AG20443 (cell line): ENCODE data around the gene TMEM236.

ENCODE experiments used
- DNase-seq: peaks from one replicate; pipeline ENCODE4 v3.0.0; 2012; ENCODE audit warnings: low spot score, mixed read lengths

The TMEM236 gene

DNA sequence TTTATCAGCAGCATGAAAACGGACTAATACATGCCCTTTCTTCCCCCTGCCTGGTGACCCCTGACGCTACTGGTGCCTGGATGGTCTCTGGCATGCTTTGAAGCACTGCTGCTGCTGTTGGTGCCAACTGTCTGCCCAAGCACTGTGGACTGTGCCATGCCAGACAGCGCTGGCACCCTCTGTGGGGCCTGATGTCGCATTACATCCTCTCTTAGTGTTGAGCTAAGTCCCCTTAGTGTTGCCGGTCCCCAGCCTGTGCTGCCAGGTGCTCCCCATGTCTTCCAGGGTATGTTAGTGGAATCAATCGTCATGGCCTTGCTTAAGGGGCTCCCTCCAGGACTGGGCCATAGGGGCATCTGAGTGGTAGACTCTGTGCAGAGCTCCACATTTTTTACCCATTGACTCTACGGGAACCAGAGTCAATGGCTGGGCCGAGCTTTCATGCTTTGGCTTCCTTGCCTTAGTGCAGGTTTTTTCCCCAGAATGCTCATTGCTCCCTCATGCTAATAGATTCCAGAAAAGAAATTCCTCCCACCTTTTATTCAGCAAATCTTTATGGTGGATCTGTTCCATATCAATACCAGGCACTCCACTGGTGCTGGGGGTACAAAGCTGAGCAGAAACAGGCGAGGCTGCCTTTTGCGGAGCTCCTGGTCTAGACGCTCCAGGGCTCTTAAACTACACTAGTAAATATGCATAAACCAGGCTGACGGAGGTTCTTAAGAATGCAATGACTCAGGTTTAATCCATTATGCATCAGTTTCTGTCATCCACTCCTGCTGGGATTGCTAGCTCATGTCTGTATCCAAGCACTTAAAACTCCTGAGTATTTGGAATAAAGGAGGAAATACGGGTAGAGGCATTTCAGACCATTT, 35.3 kb downstream of the TMEM236 start:
- DNase-seq, result peak; percentile 81

DNA sequence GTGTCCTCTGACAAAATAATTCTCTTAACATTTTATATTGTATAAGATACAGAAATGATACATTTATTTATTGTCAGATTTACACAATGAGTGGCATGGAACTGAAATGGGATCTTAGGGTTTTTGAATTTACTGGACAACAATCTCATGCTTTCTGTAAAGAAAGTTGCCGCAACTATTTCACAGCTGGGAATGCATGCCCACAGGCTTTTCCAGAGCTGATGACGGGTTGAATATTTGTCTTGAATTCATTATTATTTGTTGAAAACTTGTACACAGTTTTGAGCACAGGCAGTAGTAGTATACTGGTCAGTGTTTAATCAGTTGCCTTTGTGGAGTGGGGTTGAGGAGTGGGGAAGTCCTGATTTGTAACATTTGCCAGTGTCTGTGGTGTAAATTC, 36.6 kb downstream of the TMEM236 start:
- no peak for DNase-seq

DNA sequence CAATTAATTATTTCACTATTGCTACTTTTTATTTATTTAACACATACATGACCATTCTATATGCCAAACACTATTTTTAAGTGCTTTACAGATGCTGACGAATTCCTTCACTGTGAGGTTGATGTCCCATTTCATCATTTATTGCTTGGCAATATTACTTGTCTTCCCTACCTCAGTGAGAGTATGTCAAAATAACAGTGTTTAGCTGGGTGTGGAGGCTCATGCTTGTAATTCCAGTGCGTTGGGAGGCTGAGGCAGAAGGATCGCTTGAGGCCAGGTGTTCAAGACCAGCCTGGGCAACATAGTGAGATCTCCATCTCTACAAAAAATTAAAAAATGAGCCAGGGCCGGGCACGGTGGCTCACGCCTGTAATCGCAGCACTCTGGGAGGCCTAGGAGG, 37.4 kb downstream of the TMEM236 start:
- no peak for DNase-seq

DNA sequence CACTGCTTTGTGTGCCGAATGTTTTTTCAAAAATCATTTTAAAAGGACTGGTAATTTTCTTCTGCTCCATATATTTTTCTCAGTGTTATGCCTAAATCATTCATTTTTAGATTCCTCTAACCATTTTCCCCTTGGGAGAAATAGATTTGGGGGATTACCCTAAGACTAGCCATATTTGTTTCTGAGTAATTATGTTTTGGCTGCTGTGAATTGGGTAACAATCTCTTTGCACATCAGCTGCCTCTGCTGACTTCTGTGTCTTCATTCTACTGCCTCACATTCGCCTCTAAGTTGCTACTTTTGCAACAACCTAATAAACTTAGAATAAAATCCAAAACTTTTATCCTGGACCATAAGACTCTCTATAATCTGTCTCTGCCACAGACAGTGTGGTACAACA, 38.6 kb downstream of the TMEM236 start:
- DNase-seq, result peak; percentile 21

DNA sequence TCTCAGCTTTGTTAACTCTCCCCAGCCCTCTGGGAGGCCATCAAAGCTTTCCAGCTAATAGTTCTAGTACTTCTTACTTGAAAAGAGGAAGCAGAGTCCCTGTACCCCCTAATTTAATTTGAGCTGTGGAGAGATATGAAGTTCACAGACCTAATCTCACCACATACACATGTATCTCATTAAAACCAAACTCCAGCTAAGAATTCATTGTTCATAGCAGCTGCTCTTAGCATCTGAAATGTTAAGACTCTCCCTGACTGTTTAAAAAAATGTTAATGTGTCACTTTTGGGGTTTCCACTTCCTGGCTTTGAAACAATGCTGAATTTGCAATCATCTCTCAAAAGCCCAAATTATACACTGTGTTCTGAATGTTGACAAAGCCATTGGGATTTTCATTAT, 41.0 kb downstream of the TMEM236 start:
- no peak for DNase-seq

DNA sequence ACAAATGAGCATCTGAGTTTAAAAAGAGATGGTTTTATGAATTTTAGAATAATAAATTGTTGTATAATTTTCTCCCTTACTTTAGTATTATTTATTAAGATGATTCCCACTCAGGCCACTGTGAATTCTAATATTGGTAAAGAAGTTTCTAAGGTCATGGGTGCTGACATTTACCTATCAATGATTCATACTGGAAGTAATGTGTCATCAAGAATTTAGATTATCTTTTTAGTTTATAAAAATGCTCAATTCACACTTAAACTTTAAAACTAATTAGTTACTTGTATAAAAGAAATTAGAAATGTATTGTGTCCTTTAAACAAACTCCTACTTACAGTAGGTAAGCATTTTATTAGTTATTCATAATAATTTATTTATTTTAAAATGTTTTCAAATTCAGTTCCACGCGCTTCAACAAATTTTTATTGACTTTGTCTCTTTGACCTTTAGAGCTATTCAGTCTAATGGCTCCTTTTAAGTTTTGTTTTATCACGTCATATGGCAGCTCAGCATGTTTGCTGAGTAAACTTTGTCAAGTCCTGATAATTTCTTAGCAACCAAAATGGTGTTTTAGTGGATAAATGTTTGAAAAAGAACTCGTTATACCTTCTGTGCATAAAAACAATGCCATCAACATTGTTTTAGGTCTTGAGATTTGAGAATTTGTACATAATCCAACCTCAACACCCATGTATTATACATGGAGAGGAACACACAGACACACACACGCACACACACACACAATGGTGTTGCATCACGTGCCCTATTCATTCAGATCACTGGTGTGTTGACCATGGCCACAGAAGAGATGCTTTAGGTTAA, 42.0 kb downstream of the TMEM236 start:
- no peak for DNase-seq

DNA sequence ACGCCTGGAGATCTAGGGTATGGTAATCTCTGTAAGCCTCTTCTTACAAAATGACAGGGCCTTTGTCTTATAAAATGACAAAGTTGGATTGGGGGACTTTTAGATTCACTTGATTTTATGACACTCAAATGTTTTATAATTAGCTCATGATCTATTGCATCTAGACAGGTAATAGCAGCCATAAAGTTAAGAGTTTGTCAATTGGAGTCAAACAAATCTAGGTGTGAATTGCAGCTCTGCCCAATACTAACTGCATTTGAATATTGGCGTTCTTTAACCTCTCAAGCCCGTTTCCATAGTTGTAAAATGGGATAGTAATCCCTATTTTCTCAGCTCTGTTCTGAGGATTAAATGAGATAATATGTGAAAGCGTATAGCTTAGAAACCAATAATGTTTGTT, 43.1 kb downstream of the TMEM236 start:
- DNase-seq, result no peak

DNA sequence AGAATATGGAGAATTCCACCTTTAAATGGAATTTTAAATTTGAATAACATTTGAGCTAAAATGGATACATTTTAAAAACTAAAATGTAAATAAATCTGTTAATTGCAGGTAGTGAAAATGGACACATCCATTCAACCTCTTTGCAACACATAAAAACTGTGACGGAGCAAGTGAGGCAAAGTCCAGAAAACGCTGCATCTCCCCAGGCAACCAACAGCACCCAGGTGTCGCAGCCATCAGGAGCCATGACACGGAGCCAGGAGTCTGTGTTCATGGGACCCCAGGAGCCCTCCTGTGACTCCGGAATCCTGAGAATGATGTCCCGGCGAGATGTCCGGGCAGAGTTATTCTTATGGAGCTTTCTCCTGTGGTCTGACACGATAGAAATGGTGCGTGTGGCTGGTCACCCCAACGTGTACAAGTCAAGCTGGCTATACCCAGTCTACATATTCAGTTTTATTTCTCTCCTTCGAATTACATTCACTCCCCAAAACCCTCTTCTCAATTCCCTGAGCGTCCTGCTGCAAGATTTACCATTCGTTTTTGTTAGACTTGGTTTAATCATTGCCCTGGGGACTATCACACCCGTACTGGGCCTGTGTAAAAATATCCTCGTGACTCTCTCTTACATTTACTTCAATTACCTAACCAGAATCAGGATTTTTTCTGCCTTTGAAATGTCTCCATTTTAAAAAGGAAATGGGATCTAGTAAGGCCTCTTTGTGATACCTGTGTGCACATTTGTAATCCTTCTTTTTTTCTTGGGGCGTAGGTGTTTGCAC, 44.0 kb downstream of the TMEM236 start:
- no peak for DNase-seq

DNA sequence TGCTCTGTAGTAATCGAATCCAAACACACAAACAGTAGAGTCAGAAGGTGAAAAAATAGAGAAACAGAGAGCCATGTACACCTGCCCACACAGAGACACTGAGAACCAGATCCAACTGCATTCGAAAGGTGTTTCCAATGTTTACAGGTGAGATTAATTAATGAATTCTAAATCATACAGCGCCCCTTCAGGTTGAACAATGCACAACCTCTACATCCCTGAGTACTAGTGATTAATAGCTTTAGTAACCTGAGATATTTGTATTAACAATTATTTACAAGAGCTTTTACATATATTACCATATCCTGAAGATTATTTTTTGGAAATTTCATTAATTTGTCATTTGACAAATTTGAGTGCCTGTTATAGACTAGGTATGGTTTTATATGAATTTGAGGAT, 49.5 kb downstream of the TMEM236 start:
- no peak for DNase-seq

DNA sequence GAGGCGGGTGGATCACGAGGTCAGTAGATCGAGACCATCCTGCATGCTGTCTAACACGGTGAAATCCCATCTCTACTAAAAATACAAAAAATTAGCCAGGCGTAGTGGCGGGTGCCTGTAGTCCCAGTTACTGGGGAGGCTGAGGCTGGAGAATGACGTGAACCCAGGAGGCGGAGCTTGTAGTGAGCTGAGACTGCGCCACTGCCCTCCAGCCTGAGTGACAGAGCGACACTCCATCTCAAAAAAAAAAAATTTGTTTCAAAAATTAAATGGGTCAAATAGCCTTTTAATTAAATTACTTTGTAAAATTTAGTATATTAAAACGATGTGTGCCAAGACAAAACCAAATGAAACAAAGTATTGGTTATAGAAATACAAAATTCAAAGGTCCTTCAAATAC, 50.3 kb downstream of the TMEM236 start:
- no peak for DNase-seq

DNA sequence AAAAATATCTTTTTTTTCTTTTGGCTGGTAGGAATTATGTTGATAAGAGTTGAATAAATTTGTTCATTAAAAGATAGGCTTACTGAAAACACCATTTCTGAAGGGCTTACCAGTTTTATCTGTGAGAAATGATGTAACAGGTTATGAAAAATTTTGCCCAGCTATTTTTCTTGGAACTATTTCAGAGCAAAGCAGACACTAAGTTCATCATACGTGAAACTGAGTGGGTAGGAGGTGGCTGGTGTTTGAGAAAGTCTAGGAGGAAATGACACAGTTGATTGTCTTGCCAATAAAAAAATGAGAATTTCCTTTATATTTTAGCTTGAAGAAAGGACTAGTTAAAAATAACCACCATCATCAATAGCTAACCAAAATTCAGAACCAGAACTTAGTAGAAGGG, 51.0 kb downstream of the TMEM236 start:
- DNase-seq, result no peak

DNA sequence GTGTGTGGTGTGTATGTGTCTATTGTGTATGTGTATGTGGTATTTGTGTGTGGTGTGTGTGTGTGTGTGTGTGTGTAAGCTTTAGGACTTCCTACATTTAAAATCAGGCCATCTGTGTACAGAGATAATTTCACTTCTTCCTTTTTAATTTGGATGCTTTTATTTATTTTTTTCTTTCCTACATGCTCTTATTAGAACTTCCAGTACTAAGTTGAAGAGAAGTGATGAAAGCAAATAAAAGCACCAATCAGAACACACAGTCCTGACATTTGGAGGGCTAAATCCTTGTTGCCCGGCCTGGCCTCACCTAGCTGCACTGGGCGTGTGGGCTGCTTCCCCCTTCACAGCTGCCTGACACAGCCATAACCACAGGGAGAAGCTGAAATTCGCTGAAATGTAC, 53.3 kb downstream of the TMEM236 start:
- DNase-seq, result no peak

DNA sequence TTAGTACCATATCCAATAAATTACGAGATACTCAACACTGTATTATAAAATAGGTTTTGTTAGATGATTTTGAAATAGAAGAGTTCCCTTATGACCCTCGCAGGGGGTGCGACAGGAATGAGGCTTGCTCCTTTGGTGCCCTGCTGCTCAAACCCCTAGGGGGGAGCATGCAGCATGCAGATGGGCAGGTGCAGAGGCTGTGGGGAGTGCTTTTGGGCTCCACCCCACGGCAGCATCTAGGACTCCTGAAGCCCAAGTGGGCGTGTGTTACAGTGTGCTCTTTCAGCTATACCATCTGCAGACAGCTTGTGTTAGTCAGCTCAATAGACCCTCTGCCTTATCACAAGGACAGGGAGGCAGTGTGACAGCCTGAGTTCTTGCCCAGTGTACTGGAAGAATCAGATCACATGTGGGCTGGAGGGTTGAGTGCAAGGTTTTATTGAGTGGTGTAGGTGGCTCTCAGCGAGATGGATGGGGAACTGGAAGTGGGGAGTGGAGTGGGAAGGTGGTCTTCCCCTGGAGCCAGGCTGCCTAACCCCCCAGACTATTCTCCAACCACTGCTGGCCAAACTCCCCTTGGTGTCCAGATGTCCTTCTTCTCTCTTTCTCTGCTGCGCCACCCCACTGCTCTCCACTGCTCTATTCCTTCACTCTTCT, 54.0 kb downstream of the TMEM236 start:
- no peak for DNase-seq

DNA sequence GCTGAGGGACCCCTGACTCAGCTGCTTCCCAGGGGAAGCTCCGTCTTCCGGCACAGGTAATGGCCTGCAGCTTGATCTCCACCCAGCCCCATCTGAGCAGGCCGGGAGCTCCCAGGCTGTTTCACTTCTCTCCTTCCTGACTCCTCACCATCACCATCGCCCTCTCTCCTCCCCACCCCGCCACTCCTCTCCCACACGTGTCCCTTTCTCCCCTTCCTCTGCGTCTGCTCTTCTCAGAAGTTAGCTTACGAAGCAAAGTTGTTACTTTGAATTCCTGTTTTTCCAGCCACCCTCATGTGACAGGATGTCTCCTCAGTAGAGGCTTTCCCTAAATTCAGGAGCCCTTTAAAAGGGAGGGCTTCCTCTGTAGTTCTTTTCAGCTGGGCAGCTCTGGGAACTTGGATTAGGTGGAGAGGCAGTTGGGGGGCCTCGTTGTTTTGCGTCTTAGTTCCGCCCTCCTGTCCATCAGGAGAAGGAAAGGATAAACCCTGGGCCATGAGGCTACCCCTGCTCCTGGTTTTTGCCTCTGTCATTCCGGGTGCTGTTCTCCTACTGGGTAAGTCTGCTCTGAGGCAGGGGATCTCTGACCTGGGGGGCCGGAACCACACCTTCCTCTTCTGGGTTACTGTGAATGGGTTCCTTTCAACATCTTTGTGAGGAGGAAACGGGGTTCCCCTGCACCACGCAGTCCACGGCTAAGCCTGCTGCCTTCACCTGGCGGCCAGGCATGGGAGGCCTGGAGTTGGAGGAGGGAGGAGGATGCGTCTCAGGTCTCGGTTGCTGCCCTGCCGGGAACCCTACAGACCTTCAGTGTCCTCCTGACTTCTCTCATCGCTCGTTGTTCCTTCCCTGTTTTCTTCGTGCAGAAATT, 57.2 kb downstream of the TMEM236 start, which contains the start of gene MRC1:
Gene MRC1, plus strand, starts transcription at position 378 of the 871 bp plus-strand sequence. Its CDS starts 118 bp downstream, at position 496.
- DNase-seq, result no peak

DNA sequence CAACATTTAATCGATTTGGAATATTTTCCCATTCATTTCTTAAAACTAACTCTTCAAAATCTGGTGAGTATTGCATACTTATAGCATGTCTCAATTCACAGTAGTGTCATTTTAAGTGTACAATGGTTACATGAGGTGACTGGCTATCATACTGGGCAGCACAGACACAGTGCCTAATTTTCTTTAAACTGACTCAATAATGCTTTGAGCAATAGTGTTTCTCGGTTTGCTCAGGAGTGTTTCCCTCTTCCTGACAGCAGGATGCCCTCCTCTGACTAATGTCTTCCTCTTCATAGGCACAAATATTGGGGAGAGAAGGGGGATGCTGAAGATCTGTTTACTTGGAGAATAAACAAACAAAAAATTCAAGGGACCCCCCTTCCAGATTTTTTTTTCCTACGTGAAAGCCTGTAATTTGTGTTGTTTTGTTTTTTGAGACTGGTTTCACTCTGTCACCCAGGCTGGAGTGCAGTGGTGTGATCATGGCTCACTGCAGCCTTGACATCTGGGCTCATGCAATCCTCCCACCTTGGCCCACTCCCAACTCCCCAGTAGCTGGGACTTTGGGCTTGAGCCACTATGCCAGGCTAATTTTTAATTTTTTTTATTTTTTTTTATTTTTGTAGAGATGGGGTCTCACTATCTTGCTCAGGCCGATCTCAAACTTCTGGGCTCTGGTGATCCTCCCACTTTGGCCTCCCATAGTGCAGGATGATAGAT, 59.3 kb downstream of the TMEM236 start:
- DNase-seq, result no peak

DNA sequence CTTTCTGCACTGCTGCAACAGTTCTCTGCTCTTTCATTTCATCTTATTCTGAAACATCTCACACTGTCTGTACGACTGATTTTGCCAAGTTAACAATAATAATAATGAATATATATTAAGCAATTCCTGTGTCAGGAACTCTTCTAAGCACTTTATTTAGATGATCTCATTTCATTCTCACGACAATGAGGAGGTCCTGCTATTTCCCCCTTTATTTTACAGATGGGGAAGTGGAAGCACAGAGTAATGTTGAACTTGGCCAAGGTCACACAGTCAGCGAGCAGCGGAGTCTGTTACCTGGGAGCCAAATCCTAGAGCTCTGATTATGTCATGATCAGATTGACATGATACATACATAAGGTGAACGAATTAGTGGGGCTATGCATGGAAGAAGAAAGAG, 63.0 kb downstream of the TMEM236 start:
- no peak for DNase-seq

DNA sequence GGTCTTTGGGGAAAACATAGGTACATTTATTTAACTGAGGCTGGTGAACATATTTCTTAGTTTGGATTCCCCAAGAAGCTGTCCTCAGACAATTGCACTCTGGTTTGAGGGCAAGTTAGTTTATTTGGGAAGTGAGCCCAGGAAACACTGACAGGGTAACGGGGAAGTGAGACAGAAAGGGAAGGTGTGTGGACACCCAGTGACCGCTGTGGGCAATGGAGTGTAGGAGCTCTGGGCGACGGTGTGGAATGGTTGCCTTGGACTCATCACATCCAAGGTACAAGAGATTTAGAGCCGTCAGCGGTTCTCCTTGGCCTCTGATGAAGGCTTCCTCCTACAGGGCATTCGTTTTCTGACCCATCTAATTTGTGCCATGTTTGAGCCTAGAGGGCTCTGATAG, 64.2 kb downstream of the TMEM236 start:
- DNase-seq, result no peak

DNA sequence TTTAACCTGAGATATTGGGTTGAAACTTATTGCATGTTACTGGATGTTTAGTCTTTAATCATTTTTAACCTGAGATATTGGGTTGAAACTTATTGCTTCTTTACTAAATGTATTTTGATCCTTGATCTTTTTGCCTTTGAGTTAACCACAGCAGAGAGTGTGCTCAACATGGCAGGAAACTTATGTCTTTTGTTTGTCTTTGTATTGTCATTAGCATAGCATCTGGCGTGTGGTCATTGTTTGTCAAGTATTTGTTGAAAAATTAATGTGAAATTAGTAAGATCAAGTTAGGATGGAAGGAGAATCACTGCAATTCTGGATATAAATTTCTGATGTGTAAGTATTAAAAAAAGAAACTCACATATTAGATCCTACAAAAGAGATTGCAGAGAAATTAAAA, 65.3 kb downstream of the TMEM236 start:
- DNase-seq, result no peak

DNA sequence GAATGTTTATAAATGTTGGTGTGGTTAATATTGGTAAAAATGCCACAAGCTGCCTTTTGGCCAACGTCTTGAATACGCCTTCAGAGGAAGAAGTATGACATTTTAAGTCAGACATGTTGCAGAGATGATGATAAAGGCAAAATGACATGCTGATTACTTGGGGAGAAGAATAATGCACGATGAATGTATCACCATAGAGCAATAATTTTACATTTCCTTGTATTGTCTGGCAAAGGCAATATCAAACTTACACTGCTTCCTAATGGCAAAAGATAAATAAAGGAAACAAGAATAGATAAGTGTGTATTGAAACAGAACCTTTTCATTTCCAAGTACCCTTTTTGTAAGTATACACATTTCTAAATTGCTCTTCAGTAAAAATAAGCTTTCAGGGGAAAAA, 65.8 kb downstream of the TMEM236 start:
- DNase-seq, result no peak

DNA sequence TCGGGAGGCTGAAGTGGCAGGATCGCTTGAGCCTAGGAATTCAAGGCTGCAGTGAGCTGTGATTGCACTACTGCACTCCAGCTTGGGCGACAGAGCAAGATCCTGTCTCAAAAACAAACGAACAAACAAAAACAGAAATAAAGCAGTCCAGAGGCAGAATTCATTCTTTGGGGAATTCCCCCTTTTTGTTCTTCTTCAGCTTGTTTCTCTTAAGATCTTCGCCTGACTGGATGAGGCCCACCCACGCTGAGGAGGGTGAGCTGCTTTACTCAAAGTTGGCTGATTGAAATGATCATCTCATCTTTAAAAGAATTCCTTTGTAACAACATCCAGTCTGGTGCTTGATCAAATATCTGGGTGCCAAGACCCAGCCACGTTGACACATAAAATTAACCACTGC, 67.8 kb downstream of the TMEM236 start:
- DNase-seq, result no peak
